Dendritic cell treated with granulocyte-macrophage colony-stimulating factor and Interleukin-4, amounts not matched to agents 40 ng/mL and 50 ng/mL, for 4 days (primary cell): Measurements from ENCODE around the gene SPSB1.

Experiments
- H3K27ac Mint-ChIP-seq: one replicate; pipeline ENCODE4 v1.8.0; 2022; ENCODE audit warnings: mild to moderate bottlenecking, mixed read lengths
- H3K27me3 Mint-ChIP-seq: one replicate; pipeline ENCODE4 v1.8.0; 2022; ENCODE audit warnings: mild to moderate bottlenecking, mixed read lengths
- H3K36me3 Mint-ChIP-seq: one replicate; pipeline ENCODE4 v1.8.0; 2022; ENCODE audit warnings: low read depth, mixed read lengths
- H3K4me1 Mint-ChIP-seq: one replicate; pipeline ENCODE4 v1.8.0; 2022; ENCODE audit warnings: low read depth, mixed read lengths
- H3K4me3 Mint-ChIP-seq: one replicate; pipeline ENCODE4 v1.8.0; 2022; ENCODE audit warnings: mild to moderate bottlenecking, moderate library complexity, mixed read lengths
- H3K9me3 Mint-ChIP-seq: one replicate; pipeline ENCODE4 v1.8.0; 2022; ENCODE audit warnings: mixed read lengths
- intact Hi-C: fragments of 100-400 bp; cut with micrococcal nuclease; formaldehyde crosslinking; loops from one replicate; pipeline ENCODE4 v1.15.0; 2022

SPSB1 gene

DNA sequence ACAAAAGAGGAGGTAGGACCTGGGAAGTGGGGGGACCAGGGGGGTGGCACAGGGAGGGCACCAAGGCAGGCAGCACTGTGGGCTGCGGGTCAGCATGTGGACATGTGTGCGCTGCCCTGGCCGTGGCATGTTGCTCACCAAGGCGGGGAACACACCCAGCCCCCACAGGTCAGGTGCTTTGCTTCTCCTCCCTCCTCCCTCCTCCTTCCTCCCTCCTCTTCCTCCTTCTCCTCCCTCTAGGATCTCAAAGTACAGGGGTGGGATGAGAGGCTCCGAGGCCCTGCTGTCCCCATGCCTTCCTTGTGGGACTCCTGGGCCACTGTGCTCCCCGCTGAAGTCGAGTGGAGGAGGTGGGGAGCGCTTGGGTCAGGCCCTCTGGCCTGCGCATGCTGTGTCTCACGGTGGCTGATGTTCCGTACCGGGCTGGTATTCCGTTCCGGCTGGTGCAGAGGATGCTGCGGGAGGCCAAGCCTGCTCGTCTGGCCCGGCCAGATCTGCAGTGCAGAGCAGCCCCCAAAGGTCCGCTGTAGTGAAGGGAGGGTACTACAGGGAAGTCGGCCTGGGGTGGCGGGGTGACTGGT is 26.6 kb downstream of the SPSB1 start:
- intact Hi-C loops = no loop called here
- Mint-ChIP-seq H3K36me3 (no peaks in the 10 kb centered on the region), H3K4me1 (peaks cover 73% of the 10 kb centered on the region), H3K27ac (no peak overlapping the region), H3K27me3 (peaks cover 50% of the 10 kb centered on the region), H3K9me3 (no peaks in the 10 kb centered on the region), H3K4me3 (no peak overlapping the region)

DNA sequence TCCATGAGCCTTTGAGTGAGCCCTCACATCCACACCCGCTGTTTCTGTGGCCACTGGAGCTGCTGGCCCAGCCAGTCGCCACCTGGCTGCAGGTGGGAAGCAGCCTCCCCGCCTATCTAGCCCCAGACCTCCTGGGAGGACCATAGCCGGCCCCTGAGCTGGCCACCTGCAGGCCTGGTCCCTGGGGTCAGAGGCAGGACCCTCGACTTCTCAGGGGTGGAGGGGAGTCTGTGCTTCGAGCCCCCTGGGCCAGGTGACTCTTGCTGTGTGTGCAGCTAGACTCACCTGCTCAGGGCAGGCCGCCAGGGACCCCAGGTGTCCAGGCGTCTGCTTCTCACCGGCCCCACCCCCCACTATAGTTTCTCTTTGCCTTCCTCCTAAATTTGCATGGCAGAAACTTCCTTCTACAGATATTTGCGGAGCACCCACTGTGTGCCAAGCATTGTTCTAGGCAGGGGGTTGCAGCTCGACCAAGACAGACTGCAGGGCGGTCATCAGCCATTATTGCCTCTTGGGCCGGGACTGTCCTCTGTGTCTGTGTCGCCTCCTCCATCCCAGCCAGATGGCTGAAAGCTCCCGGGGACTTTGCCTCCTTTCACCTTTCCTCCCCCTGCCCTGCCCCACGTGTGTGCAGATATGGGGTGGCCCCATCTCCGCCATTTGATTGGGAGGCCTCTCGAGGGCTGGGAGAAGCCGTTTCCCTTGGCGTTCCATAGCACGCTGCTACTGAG is 27.3 kb downstream of the SPSB1 start:
- Mint-ChIP-seq H3K9me3 (no peaks in the 10 kb centered on the region), H3K27ac (no peak overlapping the region), H3K4me1 (peaks cover 68% of the 10 kb centered on the region), H3K36me3 (no peaks in the 10 kb centered on the region), H3K4me3 (peak overlapping the region; percentile 47), H3K27me3 (peaks cover 48% of the 10 kb centered on the region)
- intact Hi-C loops = no loop called here

DNA sequence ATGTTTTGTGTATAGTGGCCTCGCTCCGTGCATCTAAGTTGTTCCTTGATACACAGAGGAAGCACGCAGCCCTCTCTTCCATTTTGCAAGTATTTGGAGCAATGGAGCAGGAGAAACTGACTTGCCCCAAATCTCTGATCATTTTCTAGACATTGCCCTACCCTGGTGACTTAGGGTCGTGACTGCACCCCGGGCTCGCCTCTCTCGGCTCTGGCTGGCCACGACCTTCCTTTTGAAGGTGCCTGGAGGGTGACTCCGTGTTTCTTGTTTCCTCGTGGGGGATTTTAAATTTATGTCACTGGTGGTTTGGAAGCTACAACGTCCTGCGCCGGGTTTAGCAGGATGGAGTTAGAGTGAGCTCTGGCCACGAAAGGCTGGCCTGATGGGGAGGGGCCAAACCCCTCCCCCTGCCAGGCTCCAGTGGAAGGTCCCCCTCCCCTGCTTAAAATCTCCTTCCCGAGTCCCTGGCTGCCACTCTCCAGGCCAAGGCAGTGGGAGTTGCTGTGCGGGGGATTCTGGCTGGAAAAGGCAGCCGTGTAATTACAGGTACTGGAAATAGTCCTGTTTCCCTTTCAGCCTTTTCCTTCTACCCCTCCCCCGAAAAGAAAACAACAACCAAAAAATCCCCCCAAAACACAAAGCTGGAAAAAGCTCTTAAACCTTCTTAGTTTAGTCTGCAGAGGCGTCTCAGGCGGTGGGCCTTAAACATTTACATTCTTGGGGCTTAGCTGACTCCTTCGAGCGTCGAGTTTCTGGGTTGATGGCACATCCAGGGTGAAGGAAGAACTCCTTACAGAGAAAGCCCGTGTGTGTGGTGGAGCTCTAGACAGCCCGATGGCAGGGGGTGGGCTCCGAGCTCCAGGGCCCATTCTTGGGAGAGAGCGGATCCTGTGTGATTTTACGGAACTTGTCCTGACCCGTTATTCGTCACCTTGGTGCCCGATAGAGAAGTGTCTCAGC is 28.1 kb downstream of the SPSB1 start:
- H3K36me3 Mint-ChIP-seq = no peaks in the 10 kb centered on the region
- peaks cover 60% of the 10 kb centered on the region for H3K4me1 Mint-ChIP-seq
- no peaks in the 10 kb centered on the region for H3K9me3 Mint-ChIP-seq
- H3K27me3 Mint-ChIP-seq = peaks cover 43% of the 10 kb centered on the region
- intact Hi-C loops = no loop called here
- H3K27ac Mint-ChIP-seq = no peak overlapping the region
- no peak overlapping the region for H3K4me3 Mint-ChIP-seq

DNA sequence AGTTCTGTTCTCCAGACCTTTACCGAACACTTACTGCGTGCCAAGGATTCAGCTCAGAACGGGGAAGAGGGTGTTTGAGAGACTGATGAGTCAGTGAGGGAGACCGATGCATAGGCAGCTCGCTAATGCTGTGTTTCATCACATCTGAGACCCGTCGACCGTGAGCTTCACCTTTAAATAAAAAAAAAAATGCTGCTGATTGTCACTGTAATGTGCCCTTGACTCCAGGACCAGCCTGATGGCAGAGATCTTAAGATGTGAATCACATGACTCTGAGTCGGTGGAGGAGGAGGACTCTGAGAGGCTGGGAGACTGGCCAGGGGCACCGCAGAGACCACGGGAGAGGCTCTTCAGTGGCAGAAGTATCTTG is 28.8 kb downstream of the SPSB1 start:
- Mint-ChIP-seq H3K27ac (no peak overlapping the region), H3K4me1 (peaks cover 53% of the 10 kb centered on the region), H3K4me3 (no peak overlapping the region), H3K9me3 (no peaks in the 10 kb centered on the region), H3K36me3 (no peaks in the 10 kb centered on the region), H3K27me3 (peaks cover 42% of the 10 kb centered on the region)
- intact Hi-C loops = no loop called here

DNA sequence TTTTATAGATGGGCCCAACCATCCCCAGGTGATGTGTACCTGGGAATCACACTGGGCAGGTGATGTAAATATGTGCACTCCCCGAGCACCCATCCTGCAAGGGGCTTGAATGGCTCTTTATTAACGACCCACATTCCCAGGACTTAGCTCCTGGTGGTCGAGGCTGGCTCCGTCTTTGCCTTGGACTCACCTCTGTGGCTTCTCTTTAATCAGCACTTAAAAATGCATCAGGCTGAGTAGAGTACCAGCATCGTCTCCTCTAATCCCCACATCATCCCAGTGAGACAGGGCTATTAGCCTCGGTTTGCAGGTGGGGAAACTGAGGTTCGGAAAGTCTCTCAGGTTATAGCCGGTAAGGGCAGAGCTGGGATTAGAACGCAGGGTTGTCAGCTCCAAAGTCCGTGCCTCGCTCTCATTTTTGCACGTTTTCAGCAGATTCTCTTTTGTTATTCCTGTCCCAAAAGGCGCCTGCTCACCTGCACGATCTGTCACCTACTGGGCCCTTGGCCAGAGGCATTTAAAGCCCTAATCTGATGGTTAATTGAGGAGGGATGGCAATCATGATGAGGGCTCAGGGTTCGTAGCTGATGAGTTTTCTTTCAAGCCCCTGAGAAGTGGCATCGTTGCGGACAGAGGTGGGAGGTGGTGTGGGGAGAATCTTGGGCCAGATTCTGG is 29.4 kb downstream of the SPSB1 start:
- H3K27me3 Mint-ChIP-seq = peaks cover 37% of the 10 kb centered on the region
- H3K27ac Mint-ChIP-seq = no peak overlapping the region
- intact Hi-C loops = no loop called here
- peaks cover 50% of the 10 kb centered on the region for H3K4me1 Mint-ChIP-seq
- H3K4me3 Mint-ChIP-seq = no peak overlapping the region
- no peaks in the 10 kb centered on the region for H3K9me3 Mint-ChIP-seq
- H3K36me3 Mint-ChIP-seq = no peaks in the 10 kb centered on the region

DNA sequence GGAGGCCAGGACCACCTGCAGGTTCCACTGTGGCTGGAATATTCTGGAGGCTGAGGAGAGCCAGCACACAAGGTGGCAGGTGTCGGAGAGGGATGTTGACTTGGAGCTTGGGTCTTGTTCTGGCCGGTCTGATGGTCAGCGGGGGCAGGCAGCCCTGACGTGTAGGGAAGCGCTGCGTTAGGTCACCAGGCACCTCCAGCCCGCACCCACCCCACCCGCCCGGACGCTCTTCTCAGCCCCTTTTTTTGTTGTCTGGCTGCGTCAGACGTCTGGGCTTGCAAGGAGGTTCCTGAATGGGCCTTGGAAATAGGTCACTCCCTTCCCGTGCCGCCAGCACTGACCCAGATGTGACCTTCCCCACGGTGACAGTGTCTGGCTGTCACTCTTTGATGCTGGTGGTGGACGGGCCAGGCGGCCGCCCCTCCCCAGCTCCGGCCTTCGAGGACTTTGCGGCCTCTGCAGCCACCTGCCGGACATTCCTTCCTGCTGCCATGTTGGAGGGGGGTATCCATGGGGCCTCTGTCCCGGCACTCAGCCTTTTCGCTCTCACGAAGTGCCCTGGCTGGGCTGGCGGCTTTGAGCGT is 30.1 kb downstream of the SPSB1 start:
- H3K4me3 Mint-ChIP-seq = no peak overlapping the region

DNA sequence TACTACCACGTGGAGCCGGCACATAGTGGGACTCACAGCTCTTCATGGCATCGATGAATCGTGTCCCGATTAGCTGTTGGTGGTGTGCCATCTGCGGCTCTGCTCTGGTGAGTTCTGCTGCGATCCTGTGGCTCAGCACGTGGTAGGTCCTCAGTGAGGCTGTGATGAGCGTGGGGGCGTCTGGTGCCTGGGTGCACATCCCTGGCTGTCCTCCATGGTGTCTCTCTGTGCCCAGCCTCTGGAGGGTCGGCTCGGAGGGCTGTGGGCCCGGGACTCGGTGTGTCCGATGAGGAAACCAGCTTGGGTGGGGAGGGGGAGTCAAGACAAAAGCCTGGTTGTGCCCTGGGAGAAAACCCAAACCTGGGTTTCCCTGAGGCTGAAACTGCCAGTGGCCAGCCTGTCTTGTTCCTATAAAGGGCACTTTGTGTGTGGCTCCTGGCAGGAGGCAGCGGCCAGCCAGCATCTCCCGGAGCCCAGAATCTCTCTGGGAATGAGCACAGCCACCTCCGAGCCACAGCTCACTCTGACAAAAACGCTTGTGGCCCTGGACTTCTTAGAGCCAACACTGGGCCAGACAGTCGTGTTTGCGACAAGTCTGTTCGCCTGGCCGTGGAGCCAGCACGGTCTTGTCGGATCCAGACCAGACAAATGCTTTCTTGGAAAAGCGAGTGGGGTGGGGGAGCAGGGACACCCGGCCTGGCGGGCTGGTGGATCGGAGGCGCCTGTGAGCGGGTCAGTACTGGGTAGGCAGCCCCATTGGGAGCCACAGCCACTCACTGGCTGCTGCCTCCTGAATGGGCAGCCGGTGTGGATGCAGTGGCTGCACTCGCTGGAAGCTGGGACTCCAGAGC is 31.8 kb downstream of the SPSB1 start:
- H3K4me3 Mint-ChIP-seq = no peak overlapping the region
- peaks cover 27% of the 10 kb centered on the region for H3K27me3 Mint-ChIP-seq
- no peaks in the 10 kb centered on the region for H3K36me3 Mint-ChIP-seq
- peaks cover 28% of the 10 kb centered on the region for H3K4me1 Mint-ChIP-seq
- intact Hi-C loops = no loop called here
- no peak overlapping the region for H3K27ac Mint-ChIP-seq
- H3K9me3 Mint-ChIP-seq = no peaks in the 10 kb centered on the region

More for the DNA sequence above, 30.1 kb downstream of the SPSB1 start:
- no peak overlapping the region for H3K27ac Mint-ChIP-seq
- no peaks in the 10 kb centered on the region for H3K9me3 Mint-ChIP-seq
- peaks cover 45% of the 10 kb centered on the region for H3K4me1 Mint-ChIP-seq
- intact Hi-C loops = no loop called here
- H3K36me3 Mint-ChIP-seq = no peaks in the 10 kb centered on the region
- peaks cover 34% of the 10 kb centered on the region for H3K27me3 Mint-ChIP-seq

DNA sequence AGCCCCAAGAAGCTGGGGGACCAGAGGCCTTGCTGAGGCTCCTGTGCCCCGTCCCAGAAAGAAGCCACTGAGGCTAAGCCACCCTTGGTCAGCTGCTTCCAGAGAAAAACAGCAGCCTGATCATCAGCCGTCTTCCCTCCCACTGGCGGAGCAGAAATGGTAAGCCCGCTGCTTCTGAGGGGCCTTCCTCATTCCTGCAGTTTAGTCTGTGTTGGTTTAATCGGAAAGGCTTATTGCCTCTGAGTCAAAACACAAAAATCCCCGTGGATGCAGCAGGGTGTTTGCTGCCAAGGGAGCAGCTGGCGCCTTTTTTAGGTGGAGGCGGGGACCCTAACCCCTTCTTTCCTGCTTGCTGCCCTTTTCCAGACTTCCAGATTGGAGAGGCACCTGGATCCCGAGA is 33.9 kb downstream of the SPSB1 start:
- H3K36me3 Mint-ChIP-seq = no peaks in the 10 kb centered on the region
- no peak overlapping the region for H3K4me3 Mint-ChIP-seq
- peaks cover 7% of the 10 kb centered on the region for H3K4me1 Mint-ChIP-seq
- intact Hi-C loops = no loop called here
- no peak overlapping the region for H3K27ac Mint-ChIP-seq
- no peaks in the 10 kb centered on the region for H3K9me3 Mint-ChIP-seq
- peaks cover 13% of the 10 kb centered on the region for H3K27me3 Mint-ChIP-seq

DNA sequence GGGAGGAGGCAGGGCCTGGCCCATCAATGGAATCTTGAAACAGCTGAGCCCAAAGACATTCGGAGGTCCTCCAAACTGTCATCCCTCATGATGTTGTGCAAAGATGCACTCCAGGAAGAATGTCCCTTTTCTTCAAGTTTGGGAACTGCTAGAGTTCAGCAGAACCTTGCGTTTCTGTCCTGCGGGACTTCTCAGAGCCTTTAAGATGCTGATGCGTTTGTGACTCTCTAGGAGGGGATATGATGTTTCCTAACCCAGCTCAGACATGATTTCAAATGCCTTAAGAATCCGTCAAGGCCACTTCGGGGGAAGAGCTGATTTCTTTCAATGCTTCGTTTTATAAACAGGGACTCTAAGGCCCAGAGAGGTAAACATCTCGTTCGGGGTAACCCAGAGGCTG is 35.5 kb downstream of the SPSB1 start:
- H3K27me3 Mint-ChIP-seq = peaks cover 13% of the 10 kb centered on the region
- no peak overlapping the region for H3K4me3 Mint-ChIP-seq
- H3K36me3 Mint-ChIP-seq = no peaks in the 10 kb centered on the region
- H3K4me1 Mint-ChIP-seq = peaks cover 14% of the 10 kb centered on the region
- H3K27ac Mint-ChIP-seq = no peak overlapping the region
- no peaks in the 10 kb centered on the region for H3K9me3 Mint-ChIP-seq
- intact Hi-C loops = no loop called here

DNA sequence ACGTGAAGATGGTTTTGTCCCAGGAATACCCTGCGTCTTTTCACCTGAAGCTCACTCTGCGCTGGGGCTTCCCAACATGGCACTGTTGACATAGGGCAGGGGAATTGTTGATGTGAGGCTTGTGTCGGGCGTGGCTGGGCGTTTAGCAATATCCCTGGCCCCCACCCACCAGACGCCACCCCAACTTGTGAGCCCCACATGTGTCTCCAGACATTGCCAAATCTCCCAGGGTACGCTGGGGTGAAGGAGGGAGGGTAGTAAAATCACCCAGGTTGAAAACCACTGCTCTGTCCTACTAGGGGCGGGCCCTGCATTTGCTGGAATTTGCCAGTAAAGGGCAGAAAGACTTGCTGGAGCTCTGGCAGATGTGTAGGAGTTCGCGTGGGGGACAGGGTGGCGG is 36.0 kb downstream of the SPSB1 start:
- H3K4me3 Mint-ChIP-seq = no peak overlapping the region

DNA sequence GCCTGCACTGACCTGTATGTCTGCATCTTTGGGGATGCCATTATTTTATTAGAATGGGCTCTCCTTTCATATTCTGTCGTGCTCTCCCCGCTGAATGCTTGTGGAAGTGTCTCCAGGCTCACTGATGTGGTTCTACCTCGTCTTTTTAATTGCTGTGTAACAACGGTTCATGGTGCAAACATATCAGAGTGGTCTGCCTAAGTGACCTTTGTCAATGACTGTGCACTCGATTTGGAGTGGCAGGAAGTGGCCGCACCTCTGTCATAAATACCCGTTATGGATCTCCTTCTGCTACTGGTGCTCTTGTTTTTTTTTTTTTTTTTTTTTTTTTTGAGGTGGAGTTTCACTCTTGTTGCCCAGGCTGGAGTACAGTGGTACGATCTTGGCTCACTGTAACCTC is 38.3 kb downstream of the SPSB1 start:
- no peak overlapping the region for H3K4me3 Mint-ChIP-seq
- no peak overlapping the region for H3K27ac Mint-ChIP-seq
- peaks cover 13% of the 10 kb centered on the region for H3K27me3 Mint-ChIP-seq
- H3K4me1 Mint-ChIP-seq = peaks cover 17% of the 10 kb centered on the region
- H3K36me3 Mint-ChIP-seq = no peaks in the 10 kb centered on the region
- H3K9me3 Mint-ChIP-seq = no peaks in the 10 kb centered on the region
- intact Hi-C loops = no loop called here

More for the DNA sequence above, 36.0 kb downstream of the SPSB1 start:
- peaks cover 13% of the 10 kb centered on the region for H3K27me3 Mint-ChIP-seq
- no peak overlapping the region for H3K27ac Mint-ChIP-seq
- no peaks in the 10 kb centered on the region for H3K9me3 Mint-ChIP-seq
- H3K36me3 Mint-ChIP-seq = no peaks in the 10 kb centered on the region
- intact Hi-C loops = no loop called here
- peaks cover 17% of the 10 kb centered on the region for H3K4me1 Mint-ChIP-seq

DNA sequence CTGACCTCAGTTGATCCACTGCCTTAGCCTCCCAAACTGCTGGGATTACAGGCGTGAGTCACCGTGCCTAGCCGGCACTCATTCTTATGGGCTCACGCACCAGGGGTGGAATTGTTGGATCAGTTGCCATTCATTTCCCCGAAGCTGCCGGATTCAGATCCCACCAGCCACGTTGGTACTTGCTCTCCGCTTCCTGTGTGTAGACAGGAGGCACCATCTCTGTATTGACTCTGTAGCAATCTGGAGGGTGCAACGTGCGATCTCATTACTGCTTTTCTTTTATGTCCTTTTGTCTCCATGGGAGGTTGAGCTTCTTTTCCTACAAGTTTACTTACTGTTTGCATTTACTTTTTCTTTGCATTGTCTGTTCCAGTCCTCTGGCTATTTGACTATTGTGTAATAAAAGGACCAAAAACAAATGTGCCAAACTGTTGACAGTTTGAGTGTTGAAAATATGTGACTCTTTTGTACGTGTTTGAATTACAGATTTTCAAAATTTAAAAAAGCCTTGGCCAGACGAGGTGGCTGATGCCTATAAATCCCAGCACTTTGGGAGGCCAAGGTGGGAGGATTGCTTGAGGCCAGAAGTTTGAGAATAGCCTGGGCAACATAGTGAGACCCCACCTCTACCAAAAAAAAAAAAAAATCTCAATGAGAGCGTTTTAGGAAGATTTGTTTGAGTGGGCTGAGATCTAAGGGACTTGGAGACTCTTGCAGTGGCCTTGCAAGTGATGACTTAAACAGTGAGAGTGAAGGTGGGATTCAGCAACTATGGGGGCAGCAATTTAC is 39.1 kb downstream of the SPSB1 start:
- intact Hi-C loops = no loop called here
- H3K36me3 Mint-ChIP-seq = no peaks in the 10 kb centered on the region
- peaks cover 10% of the 10 kb centered on the region for H3K27me3 Mint-ChIP-seq
- no peak overlapping the region for H3K27ac Mint-ChIP-seq
- peaks cover 17% of the 10 kb centered on the region for H3K4me1 Mint-ChIP-seq
- H3K9me3 Mint-ChIP-seq = no peaks in the 10 kb centered on the region
- H3K4me3 Mint-ChIP-seq = no peak overlapping the region
